DMS 273 (cell line): ENCODE data around the gene TBCA.
"Not testable (repeated sequence)": the region's sequence is repeated elsewhere in the genome, so short reads cannot be mapped to it uniquely, and the experiment has no call there.

Experiments
- DNase-seq: peaks from one replicate; lab custom pipeline; 2025; ENCODE audit not compliant: unreplicated experiment; lab: John Stamatoyannopoulos, UW

TBCA gene

DNA sequence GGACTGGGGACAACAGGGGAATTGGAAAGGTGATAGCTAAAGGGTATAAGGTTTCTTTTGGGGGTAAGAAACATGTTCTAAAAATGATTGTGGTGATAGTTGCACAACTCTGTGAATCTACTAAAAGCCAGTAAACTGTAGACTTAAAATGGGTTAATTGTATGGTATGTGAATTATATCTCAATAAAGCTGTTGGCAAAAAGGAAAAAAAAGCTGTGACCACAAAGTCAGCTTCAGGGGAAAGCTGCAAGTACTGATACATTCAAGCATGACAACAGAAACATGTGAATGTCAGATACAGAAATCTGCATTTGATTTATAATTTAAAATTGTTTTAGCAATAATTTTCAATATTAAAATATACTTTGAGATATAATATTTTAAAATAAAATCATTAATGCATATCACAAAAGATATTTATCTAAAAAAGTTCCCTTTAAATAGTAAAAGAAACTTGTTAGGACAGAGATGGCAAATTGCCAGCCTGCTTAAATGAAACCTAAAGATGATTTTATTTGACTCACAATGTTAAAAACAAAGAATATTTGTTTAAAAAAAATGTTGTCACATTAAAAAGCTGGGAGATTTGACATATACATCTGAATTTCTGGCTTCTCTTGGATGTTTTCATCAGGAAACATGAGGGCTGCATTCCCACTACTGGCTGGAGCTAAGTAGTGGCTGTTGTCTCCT is 66.0 kb downstream of the TBCA start:
- DNase-seq: peak; percentile 29

DNA sequence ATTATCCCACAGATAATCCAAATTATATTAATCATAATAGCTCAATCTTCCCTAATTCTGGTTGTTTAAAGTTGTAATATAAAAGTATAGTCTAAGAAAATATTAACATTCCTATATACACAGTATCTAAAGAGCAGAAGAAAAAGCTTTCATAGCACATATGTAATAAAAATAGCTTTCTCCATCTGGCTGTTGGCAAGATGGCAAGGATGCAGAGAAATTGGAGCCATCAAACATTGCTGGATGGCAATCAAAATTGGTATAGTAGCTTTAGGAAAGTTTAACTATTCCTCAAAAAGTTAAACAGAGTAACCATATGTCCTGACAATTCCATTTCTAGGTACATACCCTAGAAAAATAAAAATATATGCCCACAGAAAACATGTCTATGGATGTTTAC is 66.8 kb downstream of the TBCA start:
- DNase-seq: no peak

DNA sequence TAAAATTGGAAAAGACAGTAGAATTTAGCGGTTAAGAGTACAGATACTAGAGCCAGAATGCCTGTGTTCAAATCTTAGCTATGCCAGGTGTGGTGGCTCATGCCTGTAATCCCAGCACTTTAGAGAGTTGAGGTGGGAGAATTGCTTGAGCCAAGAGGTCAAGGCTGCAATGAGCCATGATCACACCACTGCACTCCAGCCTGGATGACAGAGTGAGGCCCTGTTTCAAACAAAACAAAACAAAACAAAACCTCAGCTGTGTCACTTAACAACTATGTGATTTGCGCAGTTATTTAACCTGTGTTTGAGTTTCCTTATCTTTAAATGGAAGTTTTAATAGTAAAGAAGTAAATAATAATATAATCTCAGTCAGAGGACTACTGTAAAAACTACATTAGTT is 68.3 kb downstream of the TBCA start:
- DNase-seq: no peak

DNA sequence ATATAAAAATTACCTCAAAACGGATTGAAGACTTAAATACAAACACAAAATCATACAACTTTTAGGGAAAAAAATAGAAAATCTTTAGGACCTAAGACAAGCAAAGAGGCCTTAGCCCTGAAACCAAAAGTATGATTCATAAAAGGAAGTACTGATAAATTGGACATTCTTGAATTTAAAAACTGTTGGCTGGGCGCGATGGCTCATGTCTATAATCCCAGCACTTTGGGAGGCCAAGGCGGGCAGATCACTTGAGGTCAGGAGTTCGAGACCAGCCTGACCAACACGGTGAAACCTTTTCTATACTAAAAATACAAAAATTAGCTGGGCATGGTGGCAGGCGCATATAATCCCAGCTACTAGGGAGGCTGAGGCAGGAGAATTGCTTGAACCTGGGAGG is 76.6 kb downstream of the TBCA start:
- not testable (repeated sequence) for DNase-seq

DNA sequence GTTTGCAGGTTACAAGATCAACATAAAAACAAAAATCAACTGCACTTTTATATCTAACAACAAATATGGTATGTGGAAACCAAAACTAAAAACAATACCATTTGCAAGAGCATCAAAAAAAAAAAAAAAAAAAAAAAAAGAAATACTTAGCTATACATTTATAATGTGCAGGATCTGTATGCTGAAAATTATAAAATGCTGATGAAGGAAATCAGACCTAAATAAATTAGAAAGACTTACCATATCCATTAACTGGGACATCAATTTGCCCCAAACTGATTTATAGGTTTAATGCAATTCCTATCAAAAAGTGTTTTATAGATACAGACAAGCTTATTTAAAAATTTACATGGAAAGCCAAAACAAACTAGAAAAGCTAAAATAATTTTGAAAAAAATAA is 77.2 kb downstream of the TBCA start:
- no peak for DNase-seq

DNA sequence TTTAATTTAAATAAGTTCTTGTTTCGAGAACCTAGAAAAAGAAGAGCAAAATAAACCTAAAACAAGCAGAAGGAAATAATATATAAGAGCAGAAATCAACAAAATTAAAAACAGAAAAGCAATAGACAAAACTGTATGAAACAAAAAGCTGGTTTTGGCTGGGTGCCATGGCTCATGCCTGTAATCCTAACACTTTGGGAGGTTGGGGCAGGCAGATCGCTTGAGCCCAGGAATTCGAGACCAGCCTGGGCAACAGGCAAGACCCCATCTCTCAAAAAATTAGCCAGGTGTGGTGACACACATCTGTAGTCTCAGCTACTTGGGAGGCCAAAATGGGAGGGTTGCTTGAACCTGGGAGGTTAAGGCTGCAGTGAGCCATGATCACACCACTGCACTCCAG is 78.4 kb downstream of the TBCA start:
- DNase-seq: peak; percentile 6

DNA sequence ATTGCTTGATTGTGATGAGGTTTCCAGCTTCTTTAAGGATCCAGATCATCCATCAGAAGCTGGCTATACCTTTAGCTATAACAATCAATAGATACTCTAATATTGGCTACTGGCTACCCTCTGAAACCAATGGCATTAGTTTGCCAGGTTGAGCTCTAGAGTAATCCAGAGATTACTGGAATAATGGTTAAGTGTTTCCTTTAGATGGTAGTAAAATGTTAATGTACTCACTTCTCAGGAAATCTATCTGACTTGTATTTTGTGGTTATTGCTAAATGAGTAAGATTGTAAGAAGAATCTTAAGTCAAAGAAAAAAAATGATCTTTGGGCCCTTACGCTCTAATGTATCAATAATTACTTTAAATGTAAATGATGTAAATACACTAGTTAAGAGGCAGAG is 80.0 kb downstream of the TBCA start:
- no peak for DNase-seq

DNA sequence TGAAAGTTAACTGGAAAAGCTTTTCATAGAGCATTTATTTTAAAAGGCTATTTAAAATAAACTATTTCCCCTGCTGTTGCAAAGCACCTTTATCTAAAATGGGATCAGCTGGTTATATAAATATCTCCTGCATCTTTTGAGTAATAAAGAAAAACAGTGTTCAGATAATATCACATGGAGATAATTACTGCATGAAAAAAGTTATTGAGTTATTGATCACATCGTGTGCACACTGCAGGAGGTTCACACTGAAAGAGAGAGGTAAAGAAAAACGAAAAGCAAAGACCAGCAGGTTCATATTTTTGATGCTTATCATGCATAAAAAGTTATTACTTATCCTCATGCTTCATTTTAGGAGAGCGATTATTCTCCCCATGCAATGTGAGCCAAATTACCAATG is 82.2 kb downstream of the TBCA start:
- DNase-seq: no peak

DNA sequence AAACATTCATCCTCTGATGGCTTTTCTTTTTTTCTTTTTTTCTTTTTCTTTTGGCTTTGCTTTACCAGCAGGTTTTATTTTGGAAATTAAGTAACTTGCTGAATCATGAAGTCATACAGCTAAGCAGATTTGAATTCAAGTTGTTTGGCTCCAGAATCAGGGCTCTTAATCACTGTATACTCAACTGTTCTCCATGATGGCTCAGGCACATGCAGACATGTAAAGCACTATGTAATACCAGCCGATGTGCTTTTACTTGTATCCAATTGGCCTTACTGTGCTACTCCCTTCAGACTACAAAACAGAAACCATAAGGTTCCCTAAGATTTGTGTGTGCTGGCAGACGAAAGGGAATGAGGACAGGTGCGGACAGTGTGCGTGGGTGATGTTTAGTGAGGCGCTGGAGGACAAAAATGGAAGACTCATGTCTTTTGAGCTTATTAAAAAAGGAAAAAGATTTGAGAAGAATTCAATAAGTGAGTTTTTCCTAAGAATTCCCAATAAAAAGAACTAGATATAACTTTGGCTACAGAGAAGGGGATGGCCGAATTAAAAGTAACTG is 92.9 kb downstream of the TBCA start:
- DNase-seq: no peak

DNA sequence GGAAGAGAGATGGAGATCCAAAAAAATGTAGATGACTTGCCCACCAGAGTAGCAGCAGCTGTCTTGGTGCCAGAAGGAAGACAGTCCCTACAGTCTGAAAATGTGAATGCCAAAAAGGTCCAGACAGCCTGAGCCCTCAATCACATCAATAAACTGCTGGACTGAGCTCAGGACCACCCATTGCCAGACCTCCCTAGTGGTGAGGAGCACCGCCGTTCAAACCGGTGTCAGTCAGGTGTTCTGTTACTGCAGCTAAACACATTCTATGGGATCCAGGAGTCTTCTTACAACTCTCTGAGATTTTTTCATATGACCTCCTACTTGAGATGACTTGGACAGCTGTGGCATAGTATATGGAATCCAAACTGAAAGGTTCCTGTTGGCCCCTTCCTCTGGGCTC is 105.6 kb downstream of the TBCA start:
- no peak for DNase-seq

DNA sequence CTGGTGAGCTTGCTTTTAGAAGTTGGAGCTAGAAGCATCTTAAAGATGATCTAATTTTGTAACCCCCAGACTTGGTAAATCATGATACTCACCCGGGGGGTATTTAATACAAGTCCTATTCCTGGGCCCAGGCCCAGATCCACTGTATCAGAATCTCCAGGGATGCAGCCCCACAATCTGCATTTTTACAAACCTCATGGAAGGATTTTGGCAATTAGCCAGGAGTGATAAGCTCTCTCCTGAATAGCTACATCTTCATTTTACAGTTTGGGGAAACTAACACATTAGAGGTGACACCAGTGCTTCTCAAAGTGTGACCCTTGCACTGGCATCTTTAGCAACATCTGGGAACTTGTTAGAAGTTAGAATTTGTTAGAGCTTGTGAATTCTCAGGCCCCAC is 106.5 kb downstream of the TBCA start:
- DNase-seq: peak; percentile 15

DNA sequence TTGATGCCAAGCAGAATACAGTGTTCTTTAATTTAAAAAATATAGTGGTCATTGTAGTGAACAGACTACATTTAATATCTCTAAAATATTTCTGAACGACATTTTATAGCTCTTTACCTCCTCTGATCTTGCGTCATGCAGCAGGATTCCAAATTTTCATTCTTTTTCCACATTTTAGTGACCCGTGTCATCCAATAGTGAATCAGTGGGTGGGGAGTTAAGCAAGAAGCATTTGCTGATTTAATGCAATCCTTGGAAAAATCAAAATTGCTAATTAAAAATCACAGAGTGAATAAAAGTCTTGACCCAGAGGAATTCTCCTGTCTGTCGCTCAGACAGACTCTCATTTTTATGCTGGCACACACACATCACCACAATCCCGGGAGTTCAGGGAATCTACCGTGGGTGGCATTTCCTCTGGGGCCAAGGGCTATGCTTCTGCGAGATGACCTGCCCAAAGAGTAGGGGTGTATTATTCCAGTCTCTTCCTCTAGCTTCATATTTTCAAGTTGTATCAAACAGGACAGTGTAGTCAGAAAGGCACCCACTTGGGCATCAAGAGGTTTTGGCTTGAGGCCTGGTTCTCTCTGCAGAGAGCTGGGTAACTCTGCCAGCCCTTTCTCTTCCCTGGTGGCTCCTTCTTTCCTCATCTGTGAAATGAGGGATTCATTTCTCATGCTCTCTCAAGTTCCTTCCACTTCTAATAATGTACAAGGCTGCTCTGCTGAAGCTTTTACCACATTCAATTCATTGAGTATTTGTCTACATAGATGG is 112.9 kb downstream of the TBCA start:
- DNase-seq: no peak

DNA sequence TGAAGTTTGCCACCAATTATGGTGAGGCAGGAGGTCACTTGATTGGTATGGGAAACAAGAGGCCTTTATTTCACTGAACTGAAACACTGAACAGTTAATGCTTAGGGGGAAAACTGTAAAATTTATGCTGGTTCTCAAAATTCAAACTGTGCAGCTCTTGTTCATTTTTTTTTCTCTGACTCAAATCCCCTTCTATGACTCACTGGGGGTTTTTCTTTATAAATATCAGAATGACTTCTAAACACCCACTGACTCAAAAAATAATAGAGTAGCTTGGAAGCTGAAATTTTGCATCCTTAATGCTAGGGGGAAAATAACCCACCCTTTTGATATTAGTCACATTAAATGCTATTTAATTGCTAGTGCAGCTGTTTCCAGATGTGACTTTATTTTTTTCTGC is 113.5 kb downstream of the TBCA start:
- DNase-seq: no peak

DNA sequence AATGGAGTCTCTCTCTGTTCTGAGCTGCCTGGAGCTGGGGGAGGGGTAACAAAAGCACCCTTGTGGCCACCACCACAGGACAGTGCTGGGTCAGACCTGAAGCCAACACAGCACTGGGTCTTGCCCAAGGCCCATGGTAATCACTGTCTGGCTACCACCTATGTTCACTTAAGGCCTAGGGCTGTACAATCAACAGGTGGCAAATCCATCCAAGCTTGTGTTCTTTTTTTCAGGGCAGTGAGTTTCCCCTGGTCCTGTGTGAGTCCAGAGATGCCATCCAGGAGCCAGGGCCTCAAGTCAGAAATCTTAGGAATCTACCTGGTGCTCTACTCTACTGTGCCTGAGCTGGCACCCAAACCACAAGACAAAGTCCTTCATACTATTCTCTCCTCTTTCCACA is 117.5 kb downstream of the TBCA start:
- DNase-seq: no peak

DNA sequence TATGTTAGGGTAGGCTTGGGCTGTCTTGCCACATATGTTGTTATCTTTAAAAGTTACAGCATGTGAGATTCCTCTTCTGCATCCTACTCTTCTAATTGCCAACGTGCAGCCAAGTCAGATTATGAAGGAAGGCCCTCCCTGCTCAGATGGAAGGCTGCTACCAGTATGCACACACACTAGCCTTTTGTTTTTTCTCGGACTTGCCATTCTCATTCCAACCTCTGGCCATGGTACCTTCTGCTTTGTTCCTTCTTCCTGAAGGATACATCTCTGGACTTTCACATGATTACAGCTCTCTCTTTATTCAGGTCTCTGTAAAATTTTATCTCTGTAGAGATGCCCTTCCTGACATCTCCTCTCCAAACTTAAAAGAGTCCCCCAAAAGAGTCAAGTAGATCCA is 124.8 kb downstream of the TBCA start:
- DNase-seq: no peak

DNA sequence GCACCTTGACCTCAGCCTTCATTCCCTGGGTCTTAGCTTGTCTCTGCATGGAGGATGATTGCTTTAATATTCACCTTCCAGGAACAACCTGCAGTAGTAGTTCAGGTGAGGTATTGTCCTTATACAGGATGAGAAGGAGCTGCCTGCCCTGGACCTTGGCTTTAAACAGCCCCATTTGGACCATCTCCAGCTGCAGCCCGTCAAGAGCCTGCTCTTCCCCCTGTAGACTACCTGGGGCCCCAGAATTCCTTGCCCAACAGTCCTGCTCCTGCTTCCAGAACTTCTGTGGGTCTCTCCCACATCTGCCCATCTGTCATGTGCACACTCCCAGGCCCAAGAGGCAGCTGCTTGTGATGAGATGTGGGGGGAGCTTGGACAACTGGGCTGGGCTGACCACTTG is 125.5 kb downstream of the TBCA start:
- no peak for DNase-seq

DNA sequence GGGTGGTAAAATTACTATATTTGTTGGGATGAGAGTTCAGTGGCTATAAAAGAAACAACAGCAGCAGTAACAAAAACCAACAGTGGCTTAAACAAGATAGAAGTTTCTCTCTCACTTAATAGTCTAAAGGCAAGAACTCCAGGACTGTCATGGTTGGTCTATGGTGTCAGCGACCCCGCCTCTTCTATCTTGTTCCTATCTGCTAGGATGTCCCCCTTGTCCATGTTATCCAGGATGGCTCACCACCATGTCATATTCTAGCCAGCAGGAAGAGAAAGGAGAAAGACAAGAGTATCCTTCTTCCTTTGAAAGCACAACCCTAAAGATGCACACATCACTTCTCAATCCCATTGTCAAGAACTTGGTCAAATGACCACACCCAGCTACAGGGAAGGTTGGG is 126.4 kb downstream of the TBCA start:
- no peak for DNase-seq

DNA sequence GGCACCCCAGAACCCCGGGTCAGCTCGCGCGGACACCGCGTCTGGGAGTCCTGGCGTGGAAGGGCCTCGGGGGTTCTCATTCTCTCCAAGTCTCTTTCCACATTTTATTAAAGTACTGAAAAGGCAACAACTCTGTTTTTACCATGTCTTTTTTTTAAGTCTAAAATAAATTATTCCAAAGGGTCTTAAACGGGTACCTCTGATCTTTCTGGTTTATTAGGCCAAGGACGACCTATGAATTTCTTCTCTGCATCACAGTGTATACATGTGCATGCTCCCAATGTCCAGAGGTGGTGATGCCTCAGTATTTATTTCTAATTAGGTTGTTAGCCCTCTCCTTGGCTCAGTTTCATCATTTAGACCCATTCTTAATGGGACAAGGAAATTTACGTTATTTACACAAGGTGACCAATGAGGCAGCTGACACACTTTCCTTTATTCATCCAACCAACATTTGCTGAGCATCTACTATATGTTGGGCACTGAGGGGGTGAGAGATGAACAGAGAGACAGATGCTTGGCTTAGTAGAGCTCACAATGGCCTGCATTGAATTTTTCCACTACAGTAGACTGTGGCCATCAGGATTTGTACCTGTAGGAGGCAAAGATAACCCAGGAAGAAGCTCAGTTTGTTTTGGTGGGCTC is 130.0 kb downstream of the TBCA start:
- DNase-seq: no peak

DNA sequence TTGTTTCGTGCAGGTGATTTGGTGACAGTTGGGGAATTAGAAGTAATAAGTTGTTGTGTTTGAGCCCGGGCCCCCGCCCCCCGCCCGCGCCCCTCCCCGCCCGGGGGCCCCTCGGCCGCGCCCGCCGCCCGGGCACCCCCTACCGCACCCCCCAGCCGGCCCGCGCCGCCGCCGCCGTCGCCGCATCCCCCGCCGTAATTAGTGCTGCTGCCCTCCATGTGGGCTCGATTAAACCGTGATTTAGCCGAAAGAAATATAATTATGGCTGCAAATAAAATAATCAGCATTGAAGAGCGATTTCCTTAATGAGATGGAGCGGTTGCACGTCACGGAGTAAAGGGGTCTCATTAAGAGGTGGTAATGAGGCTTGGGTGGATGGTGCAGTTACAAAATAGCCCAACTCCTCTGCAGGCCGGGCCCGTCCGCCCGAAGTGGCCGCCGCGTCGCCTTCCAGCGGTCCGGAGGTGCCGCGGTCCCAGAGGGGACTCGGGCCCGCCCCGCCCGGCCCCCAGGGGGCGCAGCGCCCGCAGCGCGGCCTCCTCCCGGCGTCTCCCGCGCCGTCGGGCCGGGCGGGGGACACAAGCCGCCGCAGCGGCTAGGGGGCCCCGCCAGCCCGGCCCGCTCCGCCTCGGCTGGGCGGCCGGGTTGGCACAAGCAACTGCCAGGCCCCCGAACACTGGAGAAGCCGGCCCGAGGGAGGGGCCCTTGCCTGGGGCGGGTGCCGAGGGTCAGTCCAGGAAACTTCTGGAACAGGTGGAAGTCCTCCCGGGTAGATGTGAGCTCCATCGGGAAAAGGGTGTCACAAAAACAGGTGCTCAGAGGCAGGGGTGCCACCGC is 130.8 kb downstream of the TBCA start:
- DNase-seq: peak; percentile 87

DNA sequence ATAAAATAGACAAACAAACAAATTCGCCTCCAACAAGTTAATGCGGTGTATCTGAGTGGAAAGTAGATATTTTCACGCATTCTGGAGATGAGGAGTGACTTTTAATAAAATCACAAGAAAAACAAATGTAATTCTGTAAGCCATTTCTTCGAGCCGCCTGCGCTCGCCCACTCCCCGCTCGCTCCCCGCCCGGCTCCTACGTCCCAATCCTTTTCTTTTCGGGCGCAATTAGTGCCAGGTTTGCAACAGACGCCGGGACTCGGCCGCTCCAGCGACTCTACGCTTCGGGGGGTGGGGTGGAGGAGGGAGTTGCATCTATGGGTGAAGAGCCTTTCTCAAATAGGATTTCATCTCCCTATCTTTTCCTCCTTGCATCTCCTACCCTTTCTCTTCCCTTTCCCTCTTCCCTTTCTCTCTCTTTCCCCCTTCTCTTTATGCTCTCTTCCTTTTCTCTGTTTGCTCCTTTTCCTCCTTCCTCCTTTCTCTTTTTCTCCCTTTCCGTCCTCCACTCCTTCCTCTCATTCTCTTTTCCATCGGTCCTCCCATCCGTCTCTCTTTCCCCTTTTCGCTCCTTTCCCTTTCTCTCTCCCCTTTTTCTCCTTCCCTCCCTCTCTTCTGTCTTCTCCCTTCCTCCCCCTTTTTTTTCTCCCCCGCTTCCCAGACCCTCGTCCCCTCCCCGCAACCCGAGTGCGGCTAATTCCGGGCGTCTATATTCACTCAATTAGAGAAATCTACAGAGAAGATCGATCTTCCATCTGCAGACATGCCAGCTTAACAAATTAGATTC is 131.6 kb downstream of the TBCA start:
- DNase-seq: peak; percentile 74
